GM19193 (cell line): ENCODE measurements around the gene DKKL1.

Source experiments
- POLR2A ChIP-seq: IDR thresholded peaks from 4 replicates; pipeline ENCODE4 v1.6.1; 2011; ENCODE audit not compliant: insufficient read depth, insufficient read length; ENCODE audit errors: extremely low read depth

Gene DKKL1

DNA sequence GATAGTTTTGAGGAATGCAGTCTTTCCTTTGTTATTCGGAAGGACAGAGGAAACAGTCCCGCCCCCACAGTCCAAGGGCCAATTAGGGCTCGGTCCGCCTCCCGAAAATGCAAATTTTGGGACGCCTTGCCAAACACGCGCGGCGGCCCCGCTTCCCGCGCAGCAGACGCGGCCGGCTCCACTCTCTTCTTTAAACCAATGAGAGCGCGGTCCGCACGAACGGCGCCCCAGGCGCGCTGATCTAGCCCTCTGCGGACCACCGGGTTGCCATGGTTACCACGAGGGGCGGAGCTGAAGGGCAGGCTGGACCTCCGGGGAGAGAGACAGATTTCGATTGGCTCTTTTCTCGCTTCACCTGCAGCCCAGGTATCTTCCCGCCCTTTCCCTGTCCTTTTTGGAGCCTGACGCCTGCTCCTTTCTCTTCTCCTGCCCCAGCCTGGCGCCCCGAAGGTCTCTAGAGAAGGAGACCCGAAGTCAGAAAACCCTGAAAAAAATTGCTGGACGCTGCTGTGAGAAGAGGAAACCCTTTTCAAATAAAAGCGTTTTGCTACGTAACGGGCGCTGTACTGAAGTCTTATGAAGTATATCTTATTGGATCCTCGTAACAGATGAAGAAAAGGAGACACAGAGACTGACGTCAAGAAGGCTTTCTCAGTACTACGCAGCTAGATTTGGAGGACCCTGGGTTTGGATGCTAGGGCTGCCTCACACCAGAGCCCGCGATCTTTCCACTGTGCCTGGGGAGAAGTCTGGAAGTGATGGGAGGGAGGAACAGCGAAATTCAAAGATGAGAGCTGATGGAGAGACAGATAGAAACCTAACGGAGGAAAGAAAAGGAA, 57.6 kb downstream of the DKKL1 start:
- TF ChIP-seq POLR2A = no peak

DNA sequence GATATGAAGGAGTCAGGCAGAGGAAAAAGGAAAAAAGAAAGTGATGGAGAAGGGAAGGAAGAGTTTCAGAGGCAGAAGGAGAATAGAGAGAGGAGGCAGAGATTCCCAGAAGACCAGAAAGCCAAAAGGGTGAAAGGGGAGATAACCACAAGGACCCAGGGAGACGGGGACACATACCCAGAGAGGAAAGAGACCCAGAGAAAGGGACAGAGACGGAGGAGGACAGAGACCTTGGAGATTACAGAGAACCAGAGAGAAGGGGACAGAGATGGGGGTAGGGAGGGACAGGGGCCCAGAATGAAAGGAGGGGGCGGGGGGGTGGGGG, 58.2 kb downstream of the DKKL1 start:
- TF ChIP-seq POLR2A = no peak

GRCh38 chr19:49422407-49423070, 58.9 kb downstream of the DKKL1 start:
- no peak for TF ChIP-seq POLR2A

- TF ChIP-seq POLR2A = no peak
Observed at GRCh38 chr19:49423071-49423984, 59.7 kb downstream of the DKKL1 start, which contains the start of gene PTH2. TSS of gene PTH2 (minus strand) at chr19:49423441. CDS start at chr19:49423339, 102 bp downstream.

- no peak for TF ChIP-seq POLR2A
Observed at GRCh38 chr19:49423985-49424303, 60.3 kb downstream of the DKKL1 start.
